GM12878 (cell line): ENCODE results near the gene GMCL2. TPM values are rescaled to one million over a fixed set of nuclear protein-coding genes. Genes with fewer than 3 reads are reported as not detected.

Experiments used
- ATAC-seq: fragments of 200-7000 bp; cut with Tn5 transposase; 3 replicates; pipeline ENCODE4 v1.9.1; 2020; ENCODE audit warnings: mild to moderate bottlenecking, moderate library complexity
- BruUV-seq: library from RNA; stranded (reverse); fragments of 400-500 nt; replicated peaks from 2 replicates; lab custom pipeline; 2021; lab: Mats Ljungman, UMichigan
- CTCF ChIA-PET: fragments of 300-600 bp; sonication (Branson Sonifier 250); formaldehyde crosslinking; extraction: SDS; loops from one replicate; lab custom pipeline; 2021; ENCODE audit warnings: inconsistent platforms; lab: Yijun Ruan, JAX
- POLR2A ChIA-PET: fragments of 350-600 bp; formaldehyde crosslinking; extraction: SDS; loops from one replicate; lab custom pipeline; 2021; ENCODE audit warnings: inconsistent platforms; lab: Charles Lee
- RAD21 ChIA-PET: fragments of 300-600 bp; sonication (Branson Sonifier 250); formaldehyde crosslinking; loops from one replicate; lab custom pipeline; 2023; ENCODE audit warnings: antibody characterized with exemption; ENCODE audit not compliant: unreplicated experiment; lab: Charles Lee
- SMC1A ChIA-PET: fragments of 300-600 bp; sonication (Branson Sonifier 250); formaldehyde crosslinking; loops from one replicate; lab custom pipeline; 2023; ENCODE audit not compliant: unreplicated experiment, uncharacterized antibody; lab: Charles Lee
- DNase-seq: peaks from one replicate; pipeline ENCODE4 v3.0.0-alpha.2; 2011; ENCODE audit warnings: low read depth, low spot score
- FAIRE-seq: peaks from 3 replicates; lab custom pipeline; 2011; peaks lifted over from hg19 to GRCh38; lab: Jason Lieb, UNC
- H2AFZ ChIP-seq: 2 replicates; pipeline ENCODE4 v1.6.0; 2011; ENCODE audit warnings: low read depth, low read length, control low read depth; ENCODE audit not compliant: control insufficient read depth
- H3K27ac ChIP-seq: 2 replicates; pipeline ENCODE4 v1.5.1; 2011; ENCODE audit warnings: control low read depth; ENCODE audit not compliant: control insufficient read depth, insufficient read depth
- H3K27me3 ChIP-seq, 2 experiments: replicated peaks in 1 of 2; 2 replicates each; pipeline versions ENCODE4 v1.6.0 to v1.6.1; 2011; ENCODE audit warnings: low read length in 1 of 2; ENCODE audit not compliant: control insufficient read depth in 2 of 2, insufficient read depth in 2 of 2
- H3K36me3 ChIP-seq, 2 experiments: 2 replicates each; pipeline ENCODE4 v1.5.1; 2011; ENCODE audit warnings: low read length in 1 of 2; ENCODE audit not compliant: control insufficient read depth in 2 of 2, insufficient read depth in 2 of 2
- H3K4me1 ChIP-seq: 2 replicates; pipeline ENCODE4 v1.6.1; 2011; ENCODE audit warnings: mild to moderate bottlenecking, low read length, moderate library complexity, mixed read lengths; ENCODE audit not compliant: control insufficient read depth, insufficient read depth
- H3K4me2 ChIP-seq: 2 replicates; pipeline ENCODE4 v1.6.0; 2011; ENCODE audit warnings: control low read depth; ENCODE audit not compliant: control insufficient read depth, insufficient read depth
- H3K4me3 ChIP-seq: fragments of 200-600 bp; sonication (generic); 2 replicates; pipeline ENCODE4 v1.5.1; 2016
- H3K79me2 ChIP-seq: 2 replicates; pipeline ENCODE4 v1.6.0; 2011; ENCODE audit warnings: low read length; ENCODE audit not compliant: control insufficient read depth, insufficient read depth
- H3K9ac ChIP-seq: 2 replicates; pipeline ENCODE4 v1.8.0; 2011; ENCODE audit warnings: low read length, control low read depth, mixed read lengths; ENCODE audit not compliant: control insufficient read depth, insufficient read depth
- H3K9me3 ChIP-seq: replicated peaks from 3 replicates; pipeline ENCODE4 v1.5.1; 2011; ENCODE audit warnings: mild to moderate bottlenecking, low read length; ENCODE audit not compliant: control insufficient read depth, insufficient read depth
- H4K20me1 ChIP-seq: 2 replicates; pipeline ENCODE4 v1.6.0; 2011; ENCODE audit not compliant: control insufficient read depth, insufficient read depth
- CTCF ChIP-seq, 3 experiments: IDR thresholded peaks in 2 of 3; conservative IDR thresholded peaks in 1 of 3; 2 replicates each; pipeline ENCODE4 v1.5.1; 2011; ENCODE audit warnings: low read depth in 3 of 3, low read length in 3 of 3, mild to moderate bottlenecking in 3 of 3, control low read depth in 2 of 3, moderate library complexity in 2 of 3, inconsistent platforms in 1 of 3, mixed read lengths in 1 of 3; ENCODE audit not compliant: control insufficient read depth in 2 of 3, insufficient read depth in 1 of 3; ENCODE audit errors: extremely low read depth in 1 of 3
- MAX ChIP-seq: IDR thresholded peaks from 2 replicates; pipeline ENCODE4 v1.6.1; 2012; ENCODE audit warnings: low read depth, low read length, improper control_type of control experiment
- MYC ChIP-seq: IDR thresholded peaks from 2 replicates; pipeline ENCODE4 v1.6.1; 2011; ENCODE audit warnings: mild to moderate bottlenecking, low read length, moderate library complexity, inconsistent platforms; ENCODE audit not compliant: insufficient read depth, insufficient replicate concordance, insufficient read length, severe bottlenecking
- NBN ChIP-seq: fragments of 450-650 bp; IDR thresholded peaks from 2 replicates; pipeline ENCODE4 v1.6.1; 2016
- NKRF ChIP-seq: fragments of 450-650 bp; conservative IDR thresholded peaks from 2 replicates; pipeline ENCODE4 v1.6.1; 2017; ENCODE audit warnings: mild to moderate bottlenecking, moderate library complexity
- REST ChIP-seq: IDR thresholded peaks from 2 replicates; pipeline ENCODE4 v1.6.1; 2012; ENCODE audit warnings: mild to moderate bottlenecking, low read depth, low read length
- SIN3A ChIP-seq: IDR thresholded peaks from 2 replicates; pipeline ENCODE4 v1.6.1; 2012; ENCODE audit warnings: low read depth, low read length, improper control_type of control experiment
- ZBTB40 ChIP-seq: fragments of 450-650 bp; IDR thresholded peaks from 2 replicates; pipeline ENCODE4 v1.6.1; 2016; ENCODE audit warnings: mild to moderate bottlenecking, moderate library complexity, borderline replicate concordance
- ZNF384 ChIP-seq: IDR thresholded peaks from 2 replicates; pipeline ENCODE4 v1.6.1; 2012; ENCODE audit warnings: low read depth, mild to moderate bottlenecking, low read length, improper control_type of control experiment, borderline replicate concordance
- WGBS: methylation state at CpG from one replicate; pipeline ENCODE4 v1.1.6; 2016; ENCODE audit warnings: low lambda C conversion rate; ENCODE audit not compliant: insufficient replicate concordance, insufficient coverage; ENCODE audit errors: missing lambda C conversion rate; 5-methylcytosine and 5-hydroxymethylcytosine counted together
- in situ Hi-C: fragments of 300-500 bp; cut with MboI; formaldehyde crosslinking; loops from 9 replicates; pipeline ENCODE4 v1.14.3; 2018; ENCODE audit warnings: mixed read lengths
- intact Hi-C: fragments of 100-400 bp; cut with micrococcal nuclease; formaldehyde crosslinking; loops from one replicate; pipeline ENCODE4 v1.14.2; 2022; ENCODE audit not compliant: unreplicated experiment
- polyA plus RNA-seq, 11 experiments: library from polyadenylated mRNA; depleted of rRNA in 4 of 11; unstranded in 6 of 11; stranded (reverse) in 5 of 11; fragments of >200 nt; fragmentation: Nextera tagmentation in 4 of 11; fragmentation: Illumina TruSeq in 1 of 11; extraction: Ambion mirVana in 4 of 11; extraction: Trizol in 1 of 11; gene quantifications; 1 replicate in 1 of 11; 2 replicates in 10 of 11; pipeline versions ENCODE4 v1.2.1 to v1.2.3, GENCODE V29; 2011 to 2016; ENCODE audit warnings: inconsistent platforms in 2 of 11, missing spikeins in 2 of 11, low read depth in 1 of 11
- total RNA-seq, 4 experiments: library from RNA; depleted of rRNA in 3 of 4; stranded (reverse); fragments of >200 nt in 3 of 4; fragmentation: Illumina TruSeq in 1 of 4; extraction: Trizol in 1 of 4; gene quantifications; 2 replicates each; pipeline versions ENCODE4 v1.2.1 to v1.2.3, GENCODE V29; 2013 to 2021

Gene GMCL2
- total and polyA plus RNA-seq, 10 of the 15 experiments (the other 5 are each of a cell fraction or from before 2014, with no cell fraction given): 0.07 TPM; not detected in 9

GRCh38 chr5:178193251-178193809 is 6.2 kb upstream of the GMCL2 start:
- Histone ChIP-seq H3K79me2 (no peaks in the 10 kb centered on the region), H2AFZ (no peak overlapping the region), H3K4me2 (no peak overlapping the region), H3K27ac (no peak overlapping the region), H3K9ac (no peak overlapping the region), H3K4me3 (no peak overlapping the region), H4K20me1 (no peaks in the 10 kb centered on the region), H3K27me3 (peaks cover 0 to 5% of the 10 kb centered on the region in 2 experiments; a peak in 3 of 4 replicates), H3K4me1 (no peaks in the 10 kb centered on the region), H3K9me3 (no peaks in the 10 kb centered on the region), H3K36me3 (no peaks in the 10 kb centered on the region)
- POLR2A ChIA-PET: interaction anchor here (0.6 kb wide), 1 partner anchor 980 kb away, joined by 4 read pairs; no protein-coding TSS in a partner anchor
- no peak for FAIRE-seq
- DNase-seq: no peak
- intact Hi-C loops (no loop called here), in situ Hi-C loops (no loop called here)
- no peak for ATAC-seq
- BruUV-seq: no TSS peak
- WGBS: 21% methylated on average over 8 of the region's 8 CpGs
- TF ChIP-seq NKRF: no peak
- TF ChIP-seq REST: no peak
- TF ChIP-seq NBN: no peak
- TF ChIP-seq CTCF (IDR thresholded peaks at IDR 0.05 in 2 of 3, conservative IDR thresholded peaks at IDR 0.05 in 1 of 3; ENCODE audit: control insufficient read depth in 2 of 3, extremely low read depth in 1 of 3, insufficient read depth in 1 of 3, low read depth in 3 of 3, low read length in 3 of 3): no peak
- TF ChIP-seq ZBTB40: no peak
- TF ChIP-seq MAX: no peak
- no peak for TF ChIP-seq MYC
- TF ChIP-seq SIN3A: no peak
- TF ChIP-seq ZNF384: no peak
- SMC1A ChIA-PET: no interaction called here
- RAD21 ChIA-PET: no interaction called here
- CTCF ChIA-PET: no interaction called here
